ENCODE data around the gene EPS8L3.

The EPS8L3 gene

DNA sequence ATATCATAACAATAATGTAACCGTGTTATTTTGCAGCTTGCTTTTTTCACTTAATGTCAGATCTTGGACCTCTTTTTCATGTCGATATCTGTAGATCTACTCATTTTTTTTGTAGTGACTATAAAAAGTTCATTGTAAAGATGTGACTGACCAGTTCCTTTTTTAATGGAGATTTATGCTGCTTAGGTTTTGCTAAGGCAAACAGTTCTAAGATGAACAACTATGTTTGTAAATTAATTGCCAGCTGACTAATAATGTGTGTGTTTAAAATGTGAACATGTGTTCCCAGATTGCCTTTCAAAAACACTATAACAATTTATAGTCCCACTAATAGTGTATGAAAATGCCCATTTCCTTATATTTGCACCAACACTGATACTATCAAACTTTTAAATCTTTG is 18.1 kb upstream of the EPS8L3 start:
- Histone ChIP-seq H3K36me3 (ENCODE audit: control insufficient read depth, insufficient read depth, low read length) (no peaks in the 10 kb centered on the region), H3K27me3 (replicated peaks; ENCODE audit: control insufficient read depth, insufficient read depth, low read length, poor library complexity, severe bottlenecking) (no peaks in the 10 kb centered on the region), H3K4me1 (ENCODE audit: control insufficient read depth, insufficient read depth, low read length, poor library complexity, severe bottlenecking) (peaks cover 5% of the 10 kb centered on the region), H3K4me3 (ENCODE audit: insufficient read depth, low read depth, low read length, poor library complexity, severe bottlenecking) (no peak overlapping the region), H3K27ac (ENCODE audit: insufficient read depth, low read length, poor library complexity, severe bottlenecking) (no peak overlapping the region), H3K9me3 (ENCODE audit: control insufficient read depth, low read length) (peaks cover 7% of the 10 kb centered on the region)
- no peak for DNase-seq

DNA sequence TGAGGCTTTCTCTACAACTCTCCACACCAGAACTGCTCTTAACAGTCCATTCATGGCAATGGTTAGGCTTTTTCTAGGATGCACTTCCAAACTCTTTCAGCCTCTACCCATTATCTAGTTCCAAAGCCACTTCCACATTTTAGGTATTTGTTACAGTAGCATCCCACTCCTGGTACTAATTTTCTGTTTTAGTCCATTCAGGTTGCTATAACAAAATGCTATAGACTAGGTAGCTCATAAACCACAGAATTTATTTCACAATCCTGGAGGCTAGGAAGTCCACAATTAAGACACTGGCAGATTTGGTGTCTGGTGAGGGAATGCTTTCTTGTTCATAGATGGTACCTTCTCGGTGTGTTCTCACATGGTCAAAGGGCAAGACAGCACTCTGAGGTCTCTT is 17.3 kb upstream of the EPS8L3 start:
- H3K4me3 ChIP-seq (ENCODE audit: insufficient read depth, low read depth, low read length, poor library complexity, severe bottlenecking), result no peak overlapping the region
- no peak for DNase-seq

DNA sequence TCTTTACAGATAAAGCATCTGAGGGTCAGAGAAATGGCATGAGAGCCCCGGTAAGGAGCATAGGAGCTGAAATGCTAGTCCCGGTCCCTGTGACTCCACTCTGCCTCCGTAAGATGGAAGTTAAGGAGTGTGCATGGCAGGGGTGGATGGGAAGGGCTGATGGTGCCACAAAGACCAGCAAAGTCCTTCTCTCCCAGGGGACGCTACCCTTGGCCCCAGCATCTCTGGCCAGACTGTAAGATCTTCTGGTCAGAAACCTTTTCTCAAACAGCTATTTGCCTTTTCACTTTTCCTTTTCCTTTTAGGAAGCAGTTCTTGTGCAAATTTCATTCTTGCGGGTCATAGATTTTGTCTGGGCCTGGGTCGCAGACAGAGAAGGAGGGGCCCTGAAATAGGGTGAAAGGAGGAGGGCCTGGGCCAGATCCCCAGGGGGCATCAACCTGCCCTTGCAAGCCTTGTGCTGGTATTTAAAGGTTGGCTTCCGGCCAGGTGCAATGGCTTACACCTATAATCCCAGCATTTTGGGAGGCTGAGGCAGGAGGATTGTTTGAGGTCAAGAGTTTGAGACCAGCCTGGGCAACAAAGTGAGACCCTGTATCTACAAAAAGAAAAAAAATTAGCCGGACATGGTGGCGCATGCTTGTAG is 14.4 kb upstream of the EPS8L3 start:
- no peak overlapping the region for H3K4me3 ChIP-seq (ENCODE audit: insufficient read depth, low read depth, low read length, poor library complexity, severe bottlenecking)
- no peak overlapping the region for H3K27ac ChIP-seq (ENCODE audit: insufficient read depth, low read length, poor library complexity, severe bottlenecking)
- DNase-seq, result no peak
- peaks cover 7% of the 10 kb centered on the region for H3K9me3 ChIP-seq (ENCODE audit: control insufficient read depth, low read length)
- peaks cover 4% of the 10 kb centered on the region for H3K4me1 ChIP-seq (ENCODE audit: control insufficient read depth, insufficient read depth, low read length, poor library complexity, severe bottlenecking)
- H3K36me3 ChIP-seq (ENCODE audit: control insufficient read depth, insufficient read depth, low read length), result no peaks in the 10 kb centered on the region
- H3K27me3 ChIP-seq (replicated peaks; ENCODE audit: control insufficient read depth, insufficient read depth, low read length, poor library complexity, severe bottlenecking), result no peaks in the 10 kb centered on the region

More for the DNA sequence above, 17.3 kb upstream of the EPS8L3 start:
- Histone ChIP-seq H3K9me3 (ENCODE audit: control insufficient read depth, low read length) (peaks cover 7% of the 10 kb centered on the region), H3K4me1 (ENCODE audit: control insufficient read depth, insufficient read depth, low read length, poor library complexity, severe bottlenecking) (no peaks in the 10 kb centered on the region), H3K27ac (ENCODE audit: insufficient read depth, low read length, poor library complexity, severe bottlenecking) (no peak overlapping the region), H3K36me3 (ENCODE audit: control insufficient read depth, insufficient read depth, low read length) (no peaks in the 10 kb centered on the region), H3K27me3 (replicated peaks; ENCODE audit: control insufficient read depth, insufficient read depth, low read length, poor library complexity, severe bottlenecking) (no peaks in the 10 kb centered on the region)

DNA sequence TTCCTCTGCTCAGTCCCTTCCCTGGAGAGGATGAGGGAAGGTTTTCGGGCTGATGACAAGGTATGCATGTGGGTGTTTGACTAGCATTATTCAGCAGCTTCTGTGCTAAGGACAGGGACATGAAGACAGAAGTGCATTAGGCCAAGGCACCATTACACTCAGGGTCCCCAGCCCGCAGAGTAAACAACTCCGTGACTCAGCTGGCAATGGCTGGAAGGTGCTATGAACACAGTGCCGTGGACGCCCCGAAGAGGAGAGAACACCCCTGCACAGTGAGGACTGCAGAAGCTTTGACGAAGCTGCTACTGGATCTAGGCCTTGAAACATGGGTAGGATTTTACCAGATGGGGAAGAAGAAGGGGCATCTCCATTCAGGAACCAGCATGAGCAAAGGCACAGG is 13.7 kb upstream of the EPS8L3 start:
- no peak overlapping the region for H3K27ac ChIP-seq (ENCODE audit: insufficient read depth, low read length, poor library complexity, severe bottlenecking)
- H3K27me3 ChIP-seq (replicated peaks; ENCODE audit: control insufficient read depth, insufficient read depth, low read length, poor library complexity, severe bottlenecking), result no peaks in the 10 kb centered on the region
- H3K4me3 ChIP-seq (ENCODE audit: insufficient read depth, low read depth, low read length, poor library complexity, severe bottlenecking), result no peak overlapping the region
- peaks cover 7% of the 10 kb centered on the region for H3K9me3 ChIP-seq (ENCODE audit: control insufficient read depth, low read length)
- peaks cover 4% of the 10 kb centered on the region for H3K4me1 ChIP-seq (ENCODE audit: control insufficient read depth, insufficient read depth, low read length, poor library complexity, severe bottlenecking)
- no peak for DNase-seq
- H3K36me3 ChIP-seq (ENCODE audit: control insufficient read depth, insufficient read depth, low read length), result no peaks in the 10 kb centered on the region

DNA sequence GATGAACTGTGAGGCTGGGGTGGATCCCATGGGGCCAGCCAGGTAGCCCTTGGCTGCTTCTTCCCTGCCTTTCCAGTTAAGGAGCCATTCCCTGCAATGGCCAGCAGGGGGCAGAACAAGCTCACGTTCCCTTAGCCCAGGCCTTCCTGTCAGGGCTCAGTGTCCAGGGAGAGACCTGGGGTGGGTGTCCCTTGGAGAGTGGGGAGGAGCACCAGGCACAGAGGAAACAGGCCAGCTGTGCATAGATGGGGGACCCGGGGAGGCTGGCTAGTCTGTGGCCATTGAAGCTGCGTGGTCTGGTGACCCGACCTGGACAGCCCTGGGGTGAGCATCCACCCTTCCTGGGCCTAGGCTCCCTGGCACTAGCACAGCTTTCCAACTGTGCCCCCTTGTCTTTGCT is 13.2 kb upstream of the EPS8L3 start:
- peaks cover 4% of the 10 kb centered on the region for H3K4me1 ChIP-seq (ENCODE audit: control insufficient read depth, insufficient read depth, low read length, poor library complexity, severe bottlenecking)
- no peak overlapping the region for H3K27ac ChIP-seq (ENCODE audit: insufficient read depth, low read length, poor library complexity, severe bottlenecking)
- DNase-seq, result peak; percentile 52 to 69 (median 63)

DNA sequence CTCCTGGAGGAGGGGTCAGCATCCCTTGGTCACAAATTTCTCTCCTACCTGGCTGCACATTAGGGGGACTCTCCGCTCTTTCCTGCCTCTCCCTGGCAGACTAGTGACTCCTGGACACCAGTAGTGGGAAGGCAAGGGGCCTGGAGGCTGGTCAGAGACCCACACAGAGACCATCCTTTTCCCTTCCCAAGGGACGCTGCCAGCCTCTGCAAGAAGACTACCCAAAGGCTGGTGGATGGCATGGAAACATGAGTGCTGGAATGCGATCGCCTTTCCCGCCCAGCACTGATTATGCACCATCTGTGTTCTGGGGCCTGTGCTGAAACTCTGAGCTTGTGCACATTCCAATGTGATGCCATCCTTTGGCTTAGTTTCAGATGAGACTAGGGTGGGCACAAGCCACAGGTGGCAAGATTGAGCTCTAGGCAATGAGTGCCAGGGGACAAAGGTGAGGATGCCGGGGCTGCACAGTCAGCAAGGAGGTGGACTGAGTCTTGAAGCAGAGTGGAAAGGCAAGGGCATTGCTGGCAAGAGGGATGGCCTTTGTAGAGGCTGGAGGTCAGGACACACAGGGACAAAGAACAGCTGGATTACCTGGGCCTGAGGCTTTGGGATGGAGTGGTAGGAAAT is 12.6 kb upstream of the EPS8L3 start:
- Histone ChIP-seq H3K27ac (ENCODE audit: insufficient read depth, low read length, poor library complexity, severe bottlenecking) (no peak overlapping the region), H3K4me3 (ENCODE audit: insufficient read depth, low read depth, low read length, poor library complexity, severe bottlenecking) (no peak overlapping the region), H3K9me3 (ENCODE audit: control insufficient read depth, low read length) (peaks cover 7% of the 10 kb centered on the region), H3K4me1 (ENCODE audit: control insufficient read depth, insufficient read depth, low read length, poor library complexity, severe bottlenecking) (peaks cover 4% of the 10 kb centered on the region), H3K36me3 (ENCODE audit: control insufficient read depth, insufficient read depth, low read length) (no peaks in the 10 kb centered on the region), H3K27me3 (replicated peaks; ENCODE audit: control insufficient read depth, insufficient read depth, low read length, poor library complexity, severe bottlenecking) (no peaks in the 10 kb centered on the region)
- DNase-seq, result no peak

More for the DNA sequence above, 13.2 kb upstream of the EPS8L3 start:
- Histone ChIP-seq H3K9me3 (ENCODE audit: control insufficient read depth, low read length) (peaks cover 7% of the 10 kb centered on the region), H3K27me3 (replicated peaks; ENCODE audit: control insufficient read depth, insufficient read depth, low read length, poor library complexity, severe bottlenecking) (no peaks in the 10 kb centered on the region), H3K36me3 (ENCODE audit: control insufficient read depth, insufficient read depth, low read length) (no peaks in the 10 kb centered on the region), H3K4me3 (ENCODE audit: insufficient read depth, low read depth, low read length, poor library complexity, severe bottlenecking) (no peak overlapping the region)

DNA sequence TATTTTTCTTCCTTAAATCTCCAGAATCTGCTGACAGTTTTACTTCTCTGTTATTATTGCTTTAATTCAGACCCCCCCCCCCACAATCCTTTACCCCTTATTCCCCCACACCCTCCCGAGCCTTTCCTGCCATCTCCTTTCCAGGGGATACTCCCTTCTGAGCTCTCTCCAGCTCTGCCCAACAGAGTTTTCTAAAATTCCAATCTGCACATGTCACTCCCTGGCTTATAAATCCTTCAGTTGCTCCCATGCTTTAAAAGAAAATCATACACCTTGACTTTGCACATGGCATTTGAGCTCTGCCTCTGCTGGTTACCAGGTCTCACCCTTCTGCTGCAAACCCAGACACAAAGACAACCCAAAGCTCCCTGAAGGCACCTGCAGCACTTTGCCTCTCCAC is 11.7 kb upstream of the EPS8L3 start:
- Histone ChIP-seq H3K27ac (ENCODE audit: insufficient read depth, low read length, poor library complexity, severe bottlenecking) (no peak overlapping the region), H3K36me3 (ENCODE audit: control insufficient read depth, insufficient read depth, low read length) (no peaks in the 10 kb centered on the region), H3K4me3 (ENCODE audit: insufficient read depth, low read depth, low read length, poor library complexity, severe bottlenecking) (no peak overlapping the region), H3K27me3 (replicated peaks; ENCODE audit: control insufficient read depth, insufficient read depth, low read length, poor library complexity, severe bottlenecking) (no peaks in the 10 kb centered on the region), H3K9me3 (ENCODE audit: control insufficient read depth, low read length) (no peaks in the 10 kb centered on the region), H3K4me1 (ENCODE audit: control insufficient read depth, insufficient read depth, low read length, poor library complexity, severe bottlenecking) (peaks cover 4% of the 10 kb centered on the region)
- DNase-seq, result no peak

DNA sequence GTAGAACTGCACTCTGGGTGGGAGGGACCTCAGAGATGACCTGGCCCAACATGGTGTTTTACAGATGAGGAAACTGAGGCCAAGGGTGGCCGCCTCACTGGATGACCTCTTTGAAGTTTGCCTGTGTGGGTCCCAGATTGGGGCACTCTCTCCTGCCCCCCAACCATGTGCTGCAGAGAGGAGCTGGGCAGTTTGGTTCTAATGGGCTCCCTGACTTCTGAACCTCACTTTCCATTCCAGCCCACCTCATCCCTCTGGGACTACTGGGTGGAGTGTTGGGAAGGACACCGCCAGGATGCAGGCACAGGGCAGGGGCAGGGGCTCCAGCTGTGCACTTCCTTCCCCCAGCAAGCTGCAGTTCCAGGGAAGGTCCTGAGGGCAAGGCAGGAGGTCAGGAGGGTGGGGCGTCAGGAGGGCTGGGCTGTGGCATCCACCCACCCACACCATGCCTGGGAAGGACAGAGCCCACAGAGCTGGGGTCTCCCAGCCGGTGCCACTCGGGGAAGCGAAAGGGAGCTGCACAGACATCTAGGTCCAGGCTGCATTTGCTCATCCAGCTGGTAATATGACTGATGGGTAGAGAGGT is 10.3 kb upstream of the EPS8L3 start:
- peaks cover 4% of the 10 kb centered on the region for H3K4me1 ChIP-seq (ENCODE audit: control insufficient read depth, insufficient read depth, low read length, poor library complexity, severe bottlenecking)
- DNase-seq, result no peak
- no peaks in the 10 kb centered on the region for H3K27me3 ChIP-seq (replicated peaks; ENCODE audit: control insufficient read depth, insufficient read depth, low read length, poor library complexity, severe bottlenecking)
- H3K36me3 ChIP-seq (ENCODE audit: control insufficient read depth, insufficient read depth, low read length), result no peaks in the 10 kb centered on the region
- H3K4me3 ChIP-seq (ENCODE audit: insufficient read depth, low read depth, low read length, poor library complexity, severe bottlenecking), result no peak overlapping the region
- no peak overlapping the region for H3K27ac ChIP-seq (ENCODE audit: insufficient read depth, low read length, poor library complexity, severe bottlenecking)
- no peaks in the 10 kb centered on the region for H3K9me3 ChIP-seq (ENCODE audit: control insufficient read depth, low read length)

DNA sequence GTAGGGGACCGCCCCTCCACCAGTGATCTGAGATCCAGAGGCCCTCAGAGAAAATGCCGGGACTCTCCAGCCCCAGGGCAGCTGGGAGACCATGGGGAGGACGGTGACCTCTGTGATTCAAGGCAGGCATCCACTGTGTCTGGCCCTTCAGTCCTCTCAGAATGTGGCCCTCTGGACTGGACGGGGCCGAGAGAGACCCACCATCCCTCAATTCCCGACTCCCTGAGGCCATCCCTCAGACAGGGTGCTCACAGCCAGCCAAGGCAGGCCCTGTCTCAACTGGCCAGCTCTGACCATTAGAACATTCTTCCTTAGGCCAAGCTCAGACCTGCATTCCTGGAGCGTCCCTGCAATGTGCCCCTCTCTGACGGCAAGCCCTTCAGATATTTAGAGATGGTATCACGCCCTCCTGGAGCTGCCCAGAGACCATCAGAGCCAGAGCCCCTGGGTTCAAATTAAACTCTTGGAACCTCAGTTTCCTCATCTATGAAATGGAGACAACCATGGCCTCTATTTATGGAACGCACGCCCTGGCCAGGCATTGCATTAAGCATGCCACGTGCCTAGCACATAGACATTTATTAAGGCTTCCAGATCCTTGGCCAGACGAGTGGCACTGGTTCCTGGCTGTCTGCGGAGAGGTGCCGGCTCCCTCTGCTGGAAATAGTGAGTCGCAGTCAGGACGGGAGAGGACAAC is 9.6 kb upstream of the EPS8L3 start:
- Histone ChIP-seq H3K4me3 (ENCODE audit: insufficient read depth, low read depth, low read length, poor library complexity, severe bottlenecking) (no peak overlapping the region), H3K27ac (ENCODE audit: insufficient read depth, low read length, poor library complexity, severe bottlenecking) (no peak overlapping the region), H3K36me3 (ENCODE audit: control insufficient read depth, insufficient read depth, low read length) (no peaks in the 10 kb centered on the region), H3K9me3 (ENCODE audit: control insufficient read depth, low read length) (no peaks in the 10 kb centered on the region), H3K27me3 (replicated peaks; ENCODE audit: control insufficient read depth, insufficient read depth, low read length, poor library complexity, severe bottlenecking) (no peaks in the 10 kb centered on the region), H3K4me1 (ENCODE audit: control insufficient read depth, insufficient read depth, low read length, poor library complexity, severe bottlenecking) (peaks cover 4% of the 10 kb centered on the region)
- DNase-seq, result peak; percentile 32 to 55 (median 42)

All from effector memory CD4-positive, alpha-beta T cell (primary cell).